Activated CD4-positive, alpha-beta T cell treated with anti-CD3 and anti-CD28 coated beads for 36 hours (primary cell): ENCODE results near the gene TNXB. TPM values are rescaled to one million over a fixed set of nuclear protein-coding genes. Genes with fewer than 3 reads are reported as not detected.
"Not testable (repeated sequence)": the region's sequence is repeated elsewhere in the genome, so short reads cannot be mapped to it uniquely, and the experiment has no call there.

ENCODE experiments used
- ATAC-seq: fragments of 200-7000 bp; cut with Tn5 transposase; one replicate; pipeline ENCODE4 v1.10.0; 2021; ENCODE audit warnings: mild to moderate bottlenecking, moderate library complexity
- CTCF ChIA-PET: fragments of 350-600 bp; sonication (Branson Sonifier 250); formaldehyde crosslinking; loops from one replicate; lab custom pipeline; 2021; ENCODE audit warnings: antibody characterized with exemption; lab: Charles Lee
- POLR2A ChIA-PET: fragments of 350-600 bp; sonication (Branson Sonifier 250); formaldehyde crosslinking; loops from one replicate; lab custom pipeline; 2021; ENCODE audit warnings: antibody characterized with exemption, inconsistent platforms; lab: Charles Lee
- DNase-seq: peaks from one replicate; pipeline ENCODE4 v3.0.0-alpha.2; 2020
- H3K27ac Mint-ChIP-seq: one replicate; pipeline ENCODE4 v1.8.0; 2021; ENCODE audit warnings: mixed read lengths
- H3K27me3 Mint-ChIP-seq: one replicate; pipeline ENCODE4 v1.8.0; 2021; ENCODE audit warnings: mixed read lengths
- H3K36me3 Mint-ChIP-seq: one replicate; pipeline ENCODE4 v1.8.0; 2021; ENCODE audit warnings: low read depth, mixed read lengths
- H3K4me1 Mint-ChIP-seq: one replicate; pipeline ENCODE4 v1.8.0; 2021; ENCODE audit warnings: mixed read lengths
- H3K4me3 Mint-ChIP-seq: one replicate; pipeline ENCODE4 v1.8.0; 2021; ENCODE audit warnings: mild to moderate bottlenecking, moderate library complexity, mixed read lengths
- H3K9me3 Mint-ChIP-seq: one replicate; pipeline ENCODE4 v1.8.0; 2021; ENCODE audit warnings: low read depth, mixed read lengths
- intact Hi-C, 2 experiments: fragments of 100-400 bp; cut with DNase I in 1 of 2; cut with micrococcal nuclease in 1 of 2; formaldehyde crosslinking; loops; one replicate each; pipeline versions ENCODE4 v1.14.2 to v1.15.1; 2022 to 2024; cut with DNase I, micrococcal nuclease
- total RNA-seq, 2 experiments: library from RNA; stranded (reverse); gene quantifications; one replicate each; pipeline ENCODE4 v1.2.3, GENCODE V29; 2021

TNXB gene
- total RNA-seq, 2 experiments from 2014 or later = 3.5 to 3.8 TPM

GRCh38 chr6:32035283-32036013, 73.7 kb downstream of the TNXB start:
- not testable (repeated sequence) for H3K36me3 Mint-ChIP-seq, H3K9me3 Mint-ChIP-seq

GRCh38 chr6:32029553-32029952, 79.6 kb downstream of the TNXB start:
- intact Hi-C loops, CTCF ChIA-PET, DNase-seq, H3K4me3 Mint-ChIP-seq, H3K9me3 Mint-ChIP-seq, H3K4me1 Mint-ChIP-seq, H3K27me3 Mint-ChIP-seq, H3K36me3 Mint-ChIP-seq, H3K27ac Mint-ChIP-seq, ATAC-seq, POLR2A ChIA-PET: not testable (repeated sequence)

More at GRCh38 chr6:32035283-32036013, 73.7 kb downstream of the TNXB start:
- DNase-seq, POLR2A ChIA-PET, intact Hi-C loops, H3K27ac Mint-ChIP-seq, ATAC-seq, H3K4me1 Mint-ChIP-seq, CTCF ChIA-PET, H3K4me3 Mint-ChIP-seq, H3K27me3 Mint-ChIP-seq: not testable (repeated sequence)

- H3K4me3 Mint-ChIP-seq, H3K36me3 Mint-ChIP-seq, H3K27me3 Mint-ChIP-seq, H3K9me3 Mint-ChIP-seq, intact Hi-C loops, DNase-seq, H3K27ac Mint-ChIP-seq, CTCF ChIA-PET, POLR2A ChIA-PET, H3K4me1 Mint-ChIP-seq, ATAC-seq: not testable (repeated sequence)
Observed at GRCh38 chr6:32028631-32029030, 80.5 kb downstream of the TNXB start.

GRCh38 chr6:32022100-32022499, 87.0 kb downstream of the TNXB start:
- H3K9me3 Mint-ChIP-seq, H3K27me3 Mint-ChIP-seq, POLR2A ChIA-PET, DNase-seq, H3K4me1 Mint-ChIP-seq, H3K36me3 Mint-ChIP-seq, ATAC-seq, H3K4me3 Mint-ChIP-seq, CTCF ChIA-PET, H3K27ac Mint-ChIP-seq, intact Hi-C loops: not testable (repeated sequence)

- CTCF ChIA-PET = not testable (repeated sequence)
Observed at GRCh38 chr6:32014547-32014946, 94.6 kb downstream of the TNXB start, which contains the start of gene C4B. C4B (plus strand) TSS chr6:32014795; CDS start chr6:32014846, 51 bp downstream.

GRCh38 chr6:32013738-32014137, 95.4 kb downstream of the TNXB start:
- H3K4me3 Mint-ChIP-seq, intact Hi-C loops, POLR2A ChIA-PET, H3K27ac Mint-ChIP-seq, H3K4me1 Mint-ChIP-seq, CTCF ChIA-PET, H3K9me3 Mint-ChIP-seq, ATAC-seq, H3K27me3 Mint-ChIP-seq, H3K36me3 Mint-ChIP-seq, DNase-seq: not testable (repeated sequence)

More at GRCh38 chr6:32014547-32014946, 94.6 kb downstream of the TNXB start, which contains the start of gene C4B:
- H3K27me3 Mint-ChIP-seq, H3K9me3 Mint-ChIP-seq, H3K27ac Mint-ChIP-seq, ATAC-seq, POLR2A ChIA-PET, DNase-seq, H3K4me3 Mint-ChIP-seq, H3K4me1 Mint-ChIP-seq, H3K36me3 Mint-ChIP-seq, intact Hi-C loops: not testable (repeated sequence)

- POLR2A ChIA-PET, H3K27me3 Mint-ChIP-seq, H3K4me1 Mint-ChIP-seq, DNase-seq, ATAC-seq, H3K27ac Mint-ChIP-seq, intact Hi-C loops, H3K36me3 Mint-ChIP-seq, H3K9me3 Mint-ChIP-seq, H3K4me3 Mint-ChIP-seq, CTCF ChIA-PET: not testable (repeated sequence)
Observed at GRCh38 chr6:32012941-32013617, 96.1 kb downstream of the TNXB start.

GRCh38 chr6:32010856-32011530, 98.1 kb downstream of the TNXB start:
- DNase-seq, ATAC-seq, intact Hi-C loops, H3K4me1 Mint-ChIP-seq, H3K4me3 Mint-ChIP-seq, H3K36me3 Mint-ChIP-seq, H3K27ac Mint-ChIP-seq, CTCF ChIA-PET, H3K27me3 Mint-ChIP-seq, H3K9me3 Mint-ChIP-seq, POLR2A ChIA-PET: not testable (repeated sequence)

GRCh38 chr6:32009537-32009936, 99.6 kb downstream of the TNXB start:
- H3K4me1 Mint-ChIP-seq, intact Hi-C loops, H3K27ac Mint-ChIP-seq, ATAC-seq, DNase-seq, CTCF ChIA-PET, POLR2A ChIA-PET, H3K9me3 Mint-ChIP-seq, H3K27me3 Mint-ChIP-seq, H3K36me3 Mint-ChIP-seq, H3K4me3 Mint-ChIP-seq: not testable (repeated sequence)

GRCh38 chr6:32008616-32009015, 100.5 kb downstream of the TNXB start:
- DNase-seq, H3K9me3 Mint-ChIP-seq, H3K36me3 Mint-ChIP-seq, H3K4me3 Mint-ChIP-seq, ATAC-seq, H3K27ac Mint-ChIP-seq, POLR2A ChIA-PET, CTCF ChIA-PET, H3K4me1 Mint-ChIP-seq, H3K27me3 Mint-ChIP-seq, intact Hi-C loops: not testable (repeated sequence)

GRCh38 chr6:32008037-32008436, 101.1 kb downstream of the TNXB start:
- POLR2A ChIA-PET, CTCF ChIA-PET, H3K36me3 Mint-ChIP-seq, H3K4me1 Mint-ChIP-seq, DNase-seq, intact Hi-C loops, ATAC-seq, H3K9me3 Mint-ChIP-seq, H3K27me3 Mint-ChIP-seq, H3K27ac Mint-ChIP-seq, H3K4me3 Mint-ChIP-seq: not testable (repeated sequence)
